GM23338 (cell line): ENCODE results near the gene C1orf21. TPM values are rescaled to one million over a fixed set of nuclear protein-coding genes. Genes with fewer than 3 reads are reported as not detected.

Experiments
- ATAC-seq: fragments of 200-7000 bp; cut with Tn5 transposase; 3 replicates; pipeline ENCODE4 v1.9.1; 2020
- DNase-seq: peaks from one replicate; pipeline ENCODE4 v3.0.0-alpha.2; 2015; ENCODE audit warnings: low spot score
- H2AFZ ChIP-seq: fragments of 200-600 bp; sonication (generic); 2 replicates; pipeline ENCODE4 v1.8.0; 2016; ENCODE audit warnings: antibody characterized with exemption, mild to moderate bottlenecking, moderate library complexity
- H3F3A ChIP-seq: fragments of 200-600 bp; sonication (generic); replicated peaks from 2 replicates; pipeline ENCODE4 v1.8.0; 2017; ENCODE audit warnings: antibody characterized with exemption, mixed run types, low read depth
- H3K27ac ChIP-seq: fragments of 200-600 bp; sonication (generic); 2 replicates; pipeline ENCODE4 v1.6.1; 2016; ENCODE audit warnings: low read depth
- H3K27me3 ChIP-seq: fragments of 200-600 bp; sonication (generic); 2 replicates; pipeline ENCODE4 v1.8.0; 2016; ENCODE audit warnings: mild to moderate bottlenecking, mixed run types, moderate library complexity; ENCODE audit not compliant: insufficient read depth
- H3K36me3 ChIP-seq: fragments of 200-600 bp; sonication (generic); 2 replicates; pipeline ENCODE4 v1.8.0; 2016; ENCODE audit warnings: mild to moderate bottlenecking; ENCODE audit not compliant: insufficient read depth
- H3K4me1 ChIP-seq: fragments of 200-600 bp; sonication (generic); 2 replicates; pipeline ENCODE4 v1.8.0; 2016; ENCODE audit warnings: mild to moderate bottlenecking, moderate library complexity; ENCODE audit not compliant: insufficient read depth
- H3K4me2 ChIP-seq: fragments of 200-600 bp; sonication (generic); 2 replicates; pipeline ENCODE4 v1.7.1; 2017; ENCODE audit warnings: mixed run types
- H3K4me3 ChIP-seq: fragments of 200-600 bp; sonication (generic); 2 replicates; pipeline ENCODE4 v1.6.1; 2016; ENCODE audit warnings: mixed run types
- H3K79me2 ChIP-seq: fragments of 200-600 bp; sonication (generic); replicated peaks from 2 replicates; pipeline ENCODE4 v1.8.0; 2017; ENCODE audit warnings: mild to moderate bottlenecking; ENCODE audit not compliant: insufficient read depth
- H3K9me2 ChIP-seq: fragments of 200-600 bp; sonication (generic); 2 replicates; pipeline ENCODE4 v1.8.0; 2017; ENCODE audit not compliant: insufficient read depth
- H4K20me1 ChIP-seq: fragments of 200-600 bp; sonication (generic); replicated peaks from 2 replicates; pipeline ENCODE4 v1.8.0; 2017; ENCODE audit warnings: mild to moderate bottlenecking; ENCODE audit not compliant: insufficient read depth
- H3K27ac Mint-ChIP-seq: 2 replicates; pipeline ENCODE4 v1.8.0; 2020; ENCODE audit warnings: inconsistent platforms, mild to moderate bottlenecking, moderate library complexity, mixed read lengths
- H3K27me3 Mint-ChIP-seq: 3 replicates; pipeline ENCODE4 v1.8.0; 2022; ENCODE audit warnings: low read depth, mild to moderate bottlenecking, moderate library complexity, mixed read lengths, inconsistent platforms; ENCODE audit not compliant: insufficient read depth, poor library complexity
- H3K36me3 Mint-ChIP-seq: 3 replicates; pipeline ENCODE4 v1.8.0; 2021; ENCODE audit warnings: low read depth, mild to moderate bottlenecking, inconsistent platforms, moderate library complexity, mixed read lengths
- H3K4me1 Mint-ChIP-seq: 3 replicates; pipeline ENCODE4 v1.8.0; 2020; ENCODE audit warnings: mild to moderate bottlenecking, inconsistent platforms, mixed read lengths
- H3K4me3 Mint-ChIP-seq: 3 replicates; pipeline ENCODE4 v1.8.0; 2021; ENCODE audit warnings: moderate library complexity, mild to moderate bottlenecking, inconsistent platforms, mixed read lengths
- H3K9me3 Mint-ChIP-seq: 3 replicates; pipeline ENCODE4 v1.8.0; 2020; ENCODE audit warnings: moderate library complexity, mild to moderate bottlenecking, inconsistent platforms, mixed read lengths
- CREB1 ChIP-seq: fragments of 250-450 bp; sonication (Bioruptor Pico); IDR thresholded peaks from 2 replicates; pipeline ENCODE4 v1.5.0; 2020; ENCODE audit warnings: low read depth, mild to moderate bottlenecking, moderate library complexity
- CTCF ChIP-seq, 2 experiments: fragments of 200-600 bp in 1 of 2; sonication (generic) in 1 of 2; conservative IDR thresholded peaks; 2 replicates each; pipeline versions ENCODE4 v1.5.1 to v1.6.1; 2016 to 2017; ENCODE audit warnings: antibody characterized with exemption in 2 of 2, low read depth in 2 of 2, mild to moderate bottlenecking in 2 of 2, moderate library complexity in 1 of 2
- ETS1 ChIP-seq: IDR thresholded peaks from 2 replicates; pipeline ENCODE4 v1.6.1; 2016; ENCODE audit warnings: antibody characterized with exemption
- EZH2 ChIP-seq: fragments of 200-600 bp; sonication (generic); IDR thresholded peaks from one replicate; pipeline ENCODE4 v1.8.0; 2017; ENCODE audit warnings: antibody characterized with exemption, mild to moderate bottlenecking, low read depth; ENCODE audit not compliant: unreplicated experiment
- EZH2phosphoT487 ChIP-seq: fragments of 200-600 bp; sonication (generic); IDR thresholded peaks from one replicate; pipeline ENCODE4 v1.8.1; 2018; ENCODE audit warnings: antibody characterized with exemption; ENCODE audit not compliant: unreplicated experiment
- JUNB ChIP-seq: IDR thresholded peaks from one replicate; pipeline ENCODE4 v1.6.1; 2016; ENCODE audit warnings: antibody characterized with exemption; ENCODE audit not compliant: unreplicated experiment
- NANOG ChIP-seq: IDR thresholded peaks from 2 replicates; pipeline ENCODE4 v1.6.1; 2016; ENCODE audit warnings: antibody characterized with exemption, borderline replicate concordance
- POLR2AphosphoS5 ChIP-seq: IDR thresholded peaks from 2 replicates; pipeline ENCODE4 v1.6.1; 2016; ENCODE audit warnings: antibody characterized with exemption, low read depth
- REST ChIP-seq: IDR thresholded peaks from one replicate; pipeline ENCODE4 v1.6.1; 2018; ENCODE audit warnings: antibody characterized with exemption; ENCODE audit not compliant: unreplicated experiment
- STAT1 ChIP-seq: IDR thresholded peaks from one replicate; pipeline ENCODE4 v1.6.1; 2016; ENCODE audit warnings: antibody characterized with exemption; ENCODE audit not compliant: unreplicated experiment
- ZNF114 ChIP-seq: fragments of 250-450 bp; sonication (Bioruptor Pico); IDR thresholded peaks from 2 replicates; pipeline ENCODE4 v1.5.0; 2020; ENCODE audit warnings: mild to moderate bottlenecking, moderate library complexity
- ZNF331 ChIP-seq: fragments of 250-450 bp; sonication (Bioruptor Pico); IDR thresholded peaks from 2 replicates; pipeline ENCODE4 v1.5.0; 2020; ENCODE audit warnings: low read depth, mild to moderate bottlenecking, moderate library complexity
- ZNF462 ChIP-seq: fragments of 250-450 bp; sonication (Bioruptor Pico); IDR thresholded peaks from 2 replicates; pipeline ENCODE4 v1.5.0; 2020; ENCODE audit warnings: mild to moderate bottlenecking, moderate library complexity
- polyA plus RNA-seq: library from polyadenylated mRNA; unstranded; fragments of >200 nt; fragmentation: Nextera tagmentation; extraction: Ambion mirVana; gene quantifications from 2 replicates; pipeline ENCODE4 v1.2.1, GENCODE V29; 2016
- total RNA-seq: library from RNA; depleted of rRNA; stranded (reverse); fragments of >200 nt; shearing (Covaris generic); gene quantifications from 2 replicates; pipeline ENCODE4 v1.2.3, GENCODE V29; 2014

The C1orf21 gene
- total and polyA plus RNA-seq, 2 experiments from 2014 or later, result 28.0 to 40.4 TPM

- H3K27ac Mint-ChIP-seq, result 0 out of 2 replicates have a peak overlapping the region, but pooled peaks have one; percentile 1
- no peaks in the 10 kb centered on the region for H3K9me3 Mint-ChIP-seq
- ATAC-seq, result no peak; the same call in 2 of the 3 replicates
- Histone ChIP-seq H3K36me3 (no peaks in the 10 kb centered on the region), H3K4me3 (no peak overlapping the region), H3K27me3 (no peaks in the 10 kb centered on the region), H3K9me2 (0 out of 2 replicates have a peak, but pooled peaks cover 3% of the 10 kb centered on the region), H3K4me1 (peaks cover 49% of the 10 kb centered on the region), H3K79me2 (peaks cover 86% of the 10 kb centered on the region), H3K27ac (no peak overlapping the region), H4K20me1 (peaks cover 14% of the 10 kb centered on the region; the same call in 1 of the 2 replicates), H3K4me2 (no peak overlapping the region), H2AFZ (no peak overlapping the region), H3F3A (no peaks in the 10 kb centered on the region)
- no peak for DNase-seq
- no peaks in the 10 kb centered on the region for H3K27me3 Mint-ChIP-seq
- H3K4me1 Mint-ChIP-seq, result peaks cover 28% of the 10 kb centered on the region
- H3K4me3 Mint-ChIP-seq, result no peak overlapping the region
- TF ChIP-seq EZH2phosphoT487 (no peak), POLR2AphosphoS5 (no peak), STAT1 (no peak), EZH2 (no peak), NANOG (no peak), CTCF (conservative IDR thresholded peaks at IDR 0.05; ENCODE audit: low read depth in 2 of 2) (no peak), ETS1 (no peak), ZNF462 (CRISPR knock-in tag) (no peak), CREB1 (no peak), ZNF331 (CRISPR knock-in tag) (no peak), REST (no peak), JUNB (no peak), ZNF114 (CRISPR knock-in tag) (no peak)
- no peaks in the 10 kb centered on the region for H3K36me3 Mint-ChIP-seq
Measured at GRCh38 chr1:184416946-184417345, 30.1 kb downstream of the C1orf21 start.
